Activated CD4-positive, alpha-beta T cell treated with anti-CD3 and anti-CD28 coated beads for 48 hours (primary cell): ENCODE results near the gene USP6NL.

Experiments used
- DNase-seq: peaks from one replicate; pipeline ENCODE4 v3.0.0-alpha.2; 2020

The USP6NL gene

DNA sequence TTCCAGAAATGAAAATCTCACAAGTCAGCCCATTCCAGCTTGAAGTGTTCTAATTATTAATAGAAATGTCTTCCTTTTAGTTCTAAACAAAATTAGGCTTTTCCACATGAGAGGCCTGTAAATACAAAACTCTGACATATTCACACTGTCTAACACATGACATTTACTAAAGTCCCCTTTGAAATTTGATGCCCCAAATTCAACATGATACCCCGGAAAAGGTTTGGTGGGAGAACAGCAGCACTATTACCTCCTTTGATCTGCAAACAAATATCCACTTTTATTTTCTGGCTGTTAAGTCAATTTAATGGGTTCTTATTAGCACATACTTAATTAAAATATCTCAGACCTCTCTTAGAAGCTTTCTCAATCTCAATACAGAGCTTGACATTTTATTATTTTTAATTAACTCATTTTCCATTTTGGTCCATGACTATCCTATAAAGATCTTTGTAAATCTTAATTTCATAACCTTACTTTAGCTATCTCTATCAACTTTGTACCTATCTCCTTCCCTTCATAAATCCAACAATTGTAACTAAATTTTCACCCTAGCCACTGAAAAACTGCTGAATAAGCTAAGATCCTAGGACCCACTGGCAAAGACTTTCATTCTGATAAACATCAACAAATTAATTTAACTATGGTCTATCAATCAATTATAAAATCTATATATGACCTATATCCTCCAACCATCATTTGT, 63.2 kb downstream of the USP6NL start:
- DNase-seq, result no peak

DNA sequence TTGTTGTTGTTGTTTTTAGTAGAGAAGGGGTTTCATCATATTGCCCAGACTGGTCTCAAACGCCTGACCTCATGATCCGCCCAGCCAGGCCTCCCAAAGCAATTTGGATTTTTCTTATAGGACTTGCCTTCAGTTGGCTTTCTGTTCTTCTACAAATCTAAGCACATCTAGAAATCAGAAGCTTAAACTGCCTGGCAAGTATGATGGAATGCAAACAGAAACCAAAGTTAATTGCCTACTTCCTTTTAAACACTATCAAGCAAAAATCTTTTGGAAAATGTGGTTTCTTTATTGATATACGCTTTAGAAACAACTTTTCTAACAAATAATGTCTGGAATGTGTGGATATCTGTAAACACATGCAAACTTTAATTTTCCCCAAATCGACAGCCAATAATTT, 64.9 kb downstream of the USP6NL start:
- DNase-seq, result no peak

DNA sequence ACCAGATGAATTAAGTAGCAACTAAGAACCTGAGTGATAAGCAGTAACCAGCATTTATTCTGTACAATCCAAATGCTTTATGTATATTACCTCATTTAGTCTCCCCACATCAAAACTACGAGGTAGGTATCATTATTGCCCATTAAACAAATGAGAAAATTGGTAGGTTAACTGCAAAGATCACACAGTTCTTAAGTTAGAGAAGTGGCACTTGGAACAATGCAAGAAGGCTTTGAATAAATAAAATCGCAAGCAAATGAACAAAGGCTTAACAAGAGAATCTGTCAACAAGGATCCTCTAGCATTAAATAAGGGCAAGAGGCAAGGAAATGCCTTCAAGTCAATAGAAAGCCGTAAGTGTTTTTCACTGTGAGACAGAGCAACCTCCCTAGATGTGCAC, 70.2 kb downstream of the USP6NL start:
- DNase-seq, result no peak

DNA sequence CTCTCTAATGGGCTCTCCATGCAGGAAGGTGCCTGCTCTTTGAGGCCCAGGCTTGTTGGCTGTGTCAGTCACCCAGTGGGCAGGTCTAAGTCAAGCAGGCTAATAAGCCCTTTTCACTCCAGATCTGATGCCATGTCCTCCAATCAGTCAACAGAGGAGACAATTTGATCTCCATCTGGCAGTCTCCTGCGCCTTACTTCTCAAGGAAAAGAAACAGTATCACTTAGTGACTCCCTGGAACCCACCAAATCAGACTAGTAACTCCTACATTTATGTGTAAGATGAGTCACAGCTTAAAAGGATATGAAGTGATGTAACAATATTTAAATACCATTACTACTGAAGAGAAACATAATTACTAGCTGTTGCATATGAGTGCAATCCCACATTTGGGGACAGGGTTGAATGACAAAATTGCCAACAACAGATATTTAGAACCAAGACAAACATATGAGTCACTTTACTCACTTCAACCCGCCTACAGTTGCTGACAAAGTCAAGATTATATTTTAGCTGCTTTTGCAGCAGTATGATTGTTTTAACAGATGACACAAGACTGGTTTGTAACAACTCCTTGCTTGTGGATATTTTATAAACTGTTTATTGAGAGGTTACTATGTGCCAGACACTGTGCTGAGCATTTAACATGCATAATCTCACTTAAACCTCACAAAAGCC, 72.1 kb downstream of the USP6NL start:
- DNase-seq, result no peak

DNA sequence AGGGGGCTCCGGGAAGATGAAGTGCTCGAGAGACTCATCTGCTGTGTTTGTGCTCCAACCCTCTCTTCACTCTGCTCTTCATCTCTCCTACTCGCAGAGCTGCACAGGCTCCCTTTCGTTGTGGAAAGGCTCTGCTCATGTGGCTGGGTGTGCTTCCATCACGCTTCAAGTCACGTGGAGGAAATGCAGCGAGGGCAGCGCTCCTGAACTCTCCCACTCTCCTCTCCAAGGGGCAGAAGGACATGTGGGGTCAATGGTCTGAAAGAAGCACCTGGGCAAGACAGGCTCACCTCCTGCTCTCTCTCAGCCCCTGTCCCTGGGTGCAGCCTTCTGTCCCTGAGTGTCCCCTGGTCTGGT, 72.6 kb downstream of the USP6NL start:
- DNase-seq, result no peak

DNA sequence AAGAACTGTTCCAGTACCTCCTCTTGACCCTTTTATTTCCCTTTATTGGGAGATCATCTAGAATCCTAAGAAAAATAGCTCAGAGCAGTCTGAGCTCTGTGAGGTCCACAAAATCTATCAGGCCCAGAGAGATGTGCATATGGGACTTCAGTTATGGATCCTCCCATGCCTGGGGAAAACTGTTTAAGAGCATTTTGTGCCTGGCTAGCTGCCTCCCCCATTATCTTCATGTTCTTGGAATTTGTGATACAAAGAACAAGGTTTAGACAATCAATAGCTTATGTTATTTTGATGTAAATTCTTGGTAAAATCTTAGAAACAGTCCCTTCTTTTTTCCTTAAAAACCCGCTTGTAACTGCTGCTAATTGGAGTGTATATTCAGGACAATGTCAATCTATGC, 75.2 kb downstream of the USP6NL start:
- no peak for DNase-seq

DNA sequence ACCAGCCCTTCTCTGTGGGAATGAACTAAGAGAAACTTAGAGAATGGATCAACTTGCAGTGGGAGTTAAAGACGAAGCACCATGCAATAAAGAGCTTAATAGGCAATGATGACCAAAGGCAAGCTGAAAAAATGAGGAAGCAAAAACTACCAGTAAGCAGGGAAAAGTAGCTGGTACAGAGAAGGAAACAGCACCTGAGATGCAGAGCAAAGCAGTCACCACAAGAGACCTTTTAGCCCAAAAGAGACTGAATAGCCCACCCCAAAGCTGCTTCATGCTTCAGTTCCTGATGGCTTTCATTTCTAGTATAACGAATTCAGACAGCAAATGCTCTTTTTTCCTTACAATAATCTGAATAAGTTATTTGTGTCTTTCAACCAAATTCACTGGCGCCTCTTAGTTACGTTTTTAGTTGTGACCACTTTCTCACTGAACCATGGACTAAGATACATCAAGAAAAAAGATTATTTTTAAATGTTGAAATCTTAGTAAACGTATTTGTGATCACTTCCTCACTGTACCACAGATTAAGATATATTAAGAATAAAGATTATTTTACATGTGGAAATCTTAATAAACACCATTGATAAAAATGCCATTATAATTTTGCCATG, 76.0 kb downstream of the USP6NL start:
- DNase-seq, result no peak

DNA sequence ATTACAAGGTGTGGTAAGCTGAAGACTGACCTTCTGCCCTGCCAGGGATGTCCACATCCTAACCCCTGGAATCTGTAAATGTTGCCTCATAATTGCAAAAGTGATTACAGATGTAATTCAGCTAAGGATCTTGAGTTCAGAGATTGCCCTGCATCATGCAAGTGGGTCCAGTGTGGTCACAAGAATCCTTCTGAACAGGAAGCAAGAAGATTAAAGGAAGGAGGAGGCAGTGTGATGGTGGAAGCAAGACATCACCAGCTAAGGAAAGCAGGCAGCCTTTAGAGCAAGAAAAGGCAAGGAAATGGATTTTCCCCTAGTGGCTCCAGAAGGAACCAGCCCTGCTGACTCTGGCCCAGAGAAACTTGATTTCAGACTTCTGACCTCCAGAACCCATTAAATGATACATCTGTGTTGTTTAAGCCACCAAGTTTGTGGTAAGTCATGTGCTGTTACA, 78.1 kb downstream of the USP6NL start:
- no peak for DNase-seq

DNA sequence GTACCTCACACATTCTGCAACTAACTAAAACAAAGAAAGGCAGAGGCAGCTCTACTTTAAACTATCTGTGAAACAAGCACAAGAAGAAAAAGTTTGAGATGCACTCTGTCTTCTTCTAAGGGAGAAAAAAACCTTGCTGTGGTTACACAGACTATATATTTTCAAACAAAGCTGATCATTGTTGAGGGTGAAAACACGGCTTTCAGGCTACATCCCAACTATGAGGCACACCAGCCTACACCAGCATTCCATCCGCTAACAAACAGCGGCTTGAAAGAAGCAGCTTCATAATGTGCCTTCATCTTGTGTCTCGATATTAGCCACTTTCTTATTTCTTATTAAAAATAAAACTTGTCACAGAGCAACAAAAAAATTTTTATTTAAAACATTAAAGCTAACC, 79.1 kb downstream of the USP6NL start:
- DNase-seq, result no peak

DNA sequence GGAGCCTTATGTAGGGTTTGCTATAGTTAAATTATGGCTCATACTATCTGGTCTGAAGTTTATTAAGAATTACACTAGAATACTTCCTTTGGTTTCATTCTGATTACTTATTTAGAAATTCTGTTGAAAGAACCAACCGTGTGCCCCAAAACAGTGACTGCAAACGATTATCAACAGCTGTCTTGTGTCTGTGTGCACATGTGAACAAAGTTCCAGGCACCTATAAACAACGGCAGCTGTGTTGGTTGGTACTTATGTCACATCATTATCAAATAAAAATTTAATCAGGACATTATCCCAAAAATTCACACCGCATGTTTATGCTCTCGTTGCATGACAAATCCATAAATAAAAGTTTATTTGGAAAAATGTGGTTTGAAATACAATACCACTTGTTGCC, 80.6 kb downstream of the USP6NL start:
- no peak for DNase-seq

DNA sequence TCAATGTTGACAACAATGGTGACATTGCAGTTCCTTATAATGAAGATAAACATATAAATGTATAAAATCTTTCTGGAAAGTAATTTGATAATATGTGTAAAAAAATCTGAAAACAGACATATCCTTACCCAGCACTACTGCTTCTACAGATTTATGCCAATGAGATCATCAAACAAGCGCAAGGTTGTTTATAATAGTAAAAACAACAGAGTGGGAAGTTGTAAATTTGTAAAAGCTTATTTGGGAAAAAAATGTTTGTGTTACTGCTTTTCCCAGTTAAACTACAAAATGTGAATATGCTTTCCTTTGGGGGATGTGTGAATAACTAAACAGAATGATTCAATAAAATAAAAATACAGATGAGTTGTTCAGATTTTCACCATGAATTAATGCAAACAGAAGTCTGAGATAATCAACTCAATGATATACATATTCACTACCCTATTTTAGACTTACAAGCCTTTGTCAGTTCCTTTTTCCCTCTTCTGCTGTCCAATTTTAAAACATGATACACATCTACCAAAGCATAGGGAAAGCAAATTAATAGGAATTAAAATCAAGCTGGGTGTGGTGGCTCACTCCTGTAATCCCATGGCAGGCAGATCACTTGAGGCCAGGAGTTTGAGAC, 82.1 kb downstream of the USP6NL start:
- DNase-seq, result no peak

DNA sequence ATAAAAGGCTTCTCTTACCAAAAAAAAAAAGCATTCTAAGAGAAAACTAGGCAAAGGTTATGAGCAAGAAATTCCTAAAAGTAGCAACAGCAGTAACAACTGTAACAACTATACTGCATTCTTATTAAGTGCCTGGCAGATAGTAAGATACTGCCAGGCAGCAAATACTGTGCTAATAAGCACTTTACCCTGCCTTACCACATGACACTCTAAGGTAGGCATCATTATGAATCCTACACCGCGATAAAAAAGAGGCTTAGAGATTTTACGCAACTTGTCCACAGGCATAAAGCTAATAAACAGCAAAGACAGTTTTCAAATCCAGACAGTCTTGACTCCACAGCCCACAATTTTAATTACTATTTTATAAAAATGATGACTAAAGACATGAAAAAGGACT, 83.2 kb downstream of the USP6NL start:
- DNase-seq, result no peak

DNA sequence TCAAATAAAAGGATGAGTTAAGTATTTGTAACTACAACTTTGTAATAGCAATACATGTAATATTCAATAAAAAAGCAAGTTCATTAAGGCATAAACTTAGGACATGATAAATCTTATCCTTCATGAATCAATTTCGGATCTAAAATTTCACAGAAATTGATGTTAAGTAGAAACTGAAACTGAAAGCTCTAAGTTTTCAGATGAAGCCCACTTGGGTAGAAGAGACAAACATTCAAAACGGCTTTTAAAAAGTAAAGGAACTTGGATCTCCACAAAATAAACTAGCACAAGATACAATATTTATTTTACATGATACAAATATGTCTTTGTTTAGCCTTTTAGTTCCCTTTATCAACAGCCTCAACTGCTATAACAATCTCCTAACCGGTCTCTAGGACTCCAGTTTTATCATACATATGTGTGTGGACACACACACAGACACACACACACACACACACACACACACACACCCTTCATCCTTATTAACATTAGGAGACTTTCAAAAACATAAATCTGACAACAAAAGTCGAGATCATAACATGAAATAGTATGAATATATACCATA, 83.7 kb downstream of the USP6NL start:
- DNase-seq, result no peak

DNA sequence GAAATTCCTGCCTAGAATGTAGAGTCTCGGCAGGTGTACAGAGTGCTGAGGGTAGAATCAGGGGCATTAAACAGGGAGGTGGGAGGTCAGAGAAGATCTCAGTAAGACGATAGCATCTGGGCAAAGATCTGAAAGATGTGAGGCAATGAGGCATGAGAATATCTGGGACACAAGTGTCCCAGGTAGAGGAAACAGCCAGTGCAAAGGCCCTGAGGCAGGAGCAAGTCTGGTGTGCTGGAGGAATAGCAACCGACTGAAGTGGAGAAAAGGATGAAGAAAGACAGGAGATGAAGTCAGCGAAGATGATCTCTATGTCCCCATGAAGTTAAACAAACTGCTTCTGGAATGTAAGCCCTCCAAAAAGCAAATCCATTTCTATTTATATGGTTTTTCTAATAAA, 84.4 kb downstream of the USP6NL start:
- DNase-seq, result no peak

DNA sequence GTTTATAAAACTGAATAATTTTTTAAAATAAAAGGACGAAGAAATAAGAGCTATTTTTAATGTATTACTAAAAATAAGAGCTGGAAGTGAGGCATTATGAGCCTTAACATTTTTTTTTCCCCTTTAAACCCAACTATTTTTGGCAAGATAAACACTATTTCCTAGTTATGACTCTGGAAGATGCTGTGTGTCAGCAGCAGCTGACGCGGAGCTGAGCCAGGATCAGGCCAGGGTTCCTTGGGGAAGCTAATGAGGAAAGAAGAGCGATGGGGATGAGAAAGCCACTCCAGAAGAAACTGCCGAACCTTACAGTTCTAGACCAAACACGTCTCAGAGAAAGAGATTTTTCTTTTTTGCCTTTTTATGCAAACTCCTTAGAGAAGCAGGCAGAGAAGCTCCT, 85.9 kb downstream of the USP6NL start:
- DNase-seq, result no peak

DNA sequence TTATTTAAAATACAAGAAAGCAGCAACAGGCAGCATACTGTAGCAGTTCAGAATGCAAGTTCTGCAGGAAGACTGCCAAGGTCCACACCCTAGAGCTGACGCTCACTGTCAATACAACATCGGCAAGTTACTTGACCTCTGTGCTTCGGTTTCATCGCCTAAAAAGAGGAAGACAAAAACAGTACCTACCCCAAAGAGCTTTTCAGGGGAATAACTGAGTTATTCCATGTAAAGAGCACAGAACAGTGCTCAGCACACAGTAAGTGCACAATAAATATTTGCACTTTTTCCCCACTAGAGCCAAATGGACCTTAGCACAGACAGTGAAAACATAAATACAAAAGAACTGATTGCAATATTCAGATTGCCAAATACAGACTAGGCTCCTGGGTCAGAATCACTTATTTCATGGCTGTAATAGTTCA, 88.6 kb downstream of the USP6NL start:
- DNase-seq, result no peak

DNA sequence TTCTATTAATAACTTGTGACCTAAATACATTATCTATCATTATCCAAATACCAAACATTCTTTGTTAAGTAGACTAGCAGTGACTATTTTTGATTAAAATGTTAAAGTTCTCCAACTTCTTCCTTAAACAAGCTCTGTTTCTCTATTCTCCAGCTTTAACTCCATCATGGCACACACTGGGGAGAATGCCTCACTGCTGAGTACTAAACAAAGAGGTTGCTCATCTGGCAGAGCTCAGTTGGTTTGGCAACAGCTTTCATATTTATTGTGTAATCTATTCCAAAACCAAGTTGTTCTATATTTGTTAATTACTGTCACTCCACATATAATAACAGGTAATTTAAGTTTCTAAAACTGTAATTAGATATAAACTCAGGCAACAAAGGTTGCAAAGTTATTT, 89.6 kb downstream of the USP6NL start:
- no peak for DNase-seq

DNA sequence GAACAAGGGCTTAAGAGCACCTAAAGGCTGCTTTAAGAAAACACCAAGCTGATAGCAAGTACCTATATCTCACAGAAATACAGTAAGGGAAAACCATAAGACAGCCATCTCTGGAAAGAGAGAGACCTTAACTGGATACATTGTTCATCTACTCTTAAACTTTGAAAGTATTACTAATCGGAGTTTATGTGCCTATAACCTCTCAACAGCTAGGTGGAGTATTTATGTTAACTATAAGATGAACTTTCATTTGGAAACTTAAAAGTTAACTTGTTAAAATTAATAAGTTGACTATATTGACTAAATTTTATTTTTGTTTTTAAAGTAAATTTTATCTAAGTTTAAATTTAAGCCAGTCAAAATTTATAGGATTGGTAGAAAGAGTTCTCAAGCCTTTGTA, 90.6 kb downstream of the USP6NL start:
- no peak for DNase-seq

DNA sequence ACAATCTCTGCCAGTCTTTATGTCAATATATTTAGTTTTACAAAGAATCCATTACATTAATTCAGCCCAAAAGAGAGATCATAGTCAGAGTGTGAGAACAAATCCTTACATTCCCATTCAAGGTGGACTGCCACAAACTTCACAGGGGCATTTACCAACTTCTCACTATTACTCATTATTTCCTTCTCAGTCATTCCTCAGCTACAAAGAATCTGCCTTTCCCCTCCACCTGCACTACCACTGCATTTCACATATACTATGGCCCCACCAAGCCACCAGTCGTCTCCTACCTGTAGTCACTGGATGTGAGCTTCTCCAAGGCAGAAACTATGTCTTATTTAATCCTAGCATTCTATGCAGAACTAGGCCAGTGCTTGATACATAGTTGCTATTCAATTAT, 94.3 kb downstream of the USP6NL start:
- peak; percentile 23 for DNase-seq

DNA sequence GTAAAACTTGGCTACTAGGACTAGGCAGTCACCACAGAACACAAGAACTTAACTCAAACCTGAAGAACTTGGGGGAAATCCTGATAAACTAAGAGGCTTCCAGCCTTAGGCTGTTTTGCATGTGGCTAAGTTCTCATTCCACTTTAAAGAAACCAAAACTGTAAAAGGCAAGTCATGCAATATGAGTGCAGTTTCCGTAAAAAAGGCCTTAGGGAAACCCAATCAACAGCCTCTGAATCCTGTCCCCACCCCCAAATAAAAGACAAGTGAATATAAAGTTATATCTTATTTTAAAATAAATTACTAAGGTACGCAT, 95.1 kb downstream of the USP6NL start:
- DNase-seq, result no peak

DNA sequence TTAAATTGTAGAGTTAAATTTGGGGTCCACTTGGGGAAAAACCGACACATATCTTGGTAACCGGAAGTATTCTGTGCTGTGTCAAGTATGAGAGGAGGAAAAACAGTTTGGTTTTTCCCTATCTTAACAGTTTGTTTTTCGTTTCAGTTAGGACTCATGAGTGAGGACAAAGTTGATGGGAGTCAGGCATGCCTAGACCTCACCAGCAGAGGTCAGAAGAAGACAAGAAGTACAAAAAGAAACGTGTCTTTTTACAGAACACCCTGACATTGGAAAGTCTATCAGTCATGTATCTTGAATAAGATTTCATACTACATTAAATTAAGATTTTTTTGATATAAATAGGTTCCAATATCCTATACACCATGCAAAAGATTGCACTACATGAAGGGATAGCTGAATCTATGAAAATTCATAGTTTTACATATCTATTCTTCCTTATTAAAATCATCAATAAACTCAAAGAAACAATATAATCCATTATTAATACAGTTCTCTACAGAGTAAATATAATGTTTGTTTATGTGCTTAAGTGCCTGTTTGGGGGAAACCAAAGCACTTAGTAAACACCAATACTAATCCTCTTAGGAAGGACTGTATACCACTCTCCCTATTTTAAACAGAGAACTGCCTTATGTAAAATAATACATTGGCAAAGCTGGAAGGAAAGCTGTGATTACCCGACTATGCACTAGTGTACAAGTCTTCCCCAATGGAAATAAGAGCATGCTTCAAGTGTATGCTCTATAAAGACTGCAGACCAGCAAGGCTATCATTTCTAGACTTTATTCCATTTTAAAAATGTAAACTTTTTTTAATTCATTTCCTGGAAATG, 95.6 kb downstream of the USP6NL start:
- peak; percentile 60 for DNase-seq

DNA sequence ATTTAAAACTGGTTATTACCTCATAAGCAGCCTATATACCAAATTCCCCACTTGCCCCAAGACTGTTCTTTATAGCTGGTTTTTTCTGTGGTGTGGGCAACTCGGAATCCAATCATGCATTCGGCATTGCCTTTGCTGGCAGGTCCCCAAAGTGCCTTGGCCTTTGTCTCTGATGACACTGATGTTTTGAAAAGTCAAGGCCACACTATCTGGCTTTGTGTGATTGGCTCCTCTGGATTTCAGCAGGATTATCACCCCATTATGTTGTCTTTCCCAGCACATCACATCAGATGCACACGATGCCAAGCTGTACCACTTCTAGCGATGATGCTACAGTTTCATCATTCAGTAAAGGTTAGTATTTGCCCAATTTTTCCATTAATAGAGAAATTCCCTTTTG, 97.7 kb downstream of the USP6NL start:
- no peak for DNase-seq

DNA sequence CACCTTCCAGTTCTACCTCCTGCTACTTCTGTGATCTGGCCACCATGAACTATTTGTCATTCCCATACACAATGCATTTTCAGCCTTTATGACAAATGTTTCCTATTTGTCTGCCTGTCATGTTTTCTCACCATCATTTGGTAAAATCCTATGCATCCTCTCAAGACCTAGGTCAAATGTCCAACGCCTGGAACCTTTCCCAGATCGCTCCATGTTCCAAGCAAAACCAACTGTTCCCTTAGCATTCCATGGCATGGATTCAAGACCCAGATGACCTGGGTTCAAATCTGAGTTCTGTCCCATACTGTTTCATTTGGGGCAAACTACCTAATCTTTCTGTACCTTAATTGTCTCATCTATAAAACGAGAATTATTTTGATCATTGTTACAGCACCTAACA, 98.9 kb downstream of the USP6NL start:
- DNase-seq, result no peak
